Omental fat pad (tissue), 4 donors: ENCODE measurements around the gene LRP2BP. TPM values are rescaled to one million over a fixed set of nuclear protein-coding genes. Genes with fewer than 3 reads are reported as not detected.
"Not testable (repeated sequence)": the region's sequence is repeated elsewhere in the genome, so short reads cannot be mapped to it uniquely, and the experiment has no call there.

Experiments used
- ATAC-seq: fragments of 150-250 bp; one replicate; pipeline ENCODE4 v1.9.1; 2016; ENCODE audit warnings: mild to moderate bottlenecking, moderate library complexity; ENCODE audit not compliant: low FRiP score
- DNase-seq: peaks from one replicate; pipeline ENCODE4 v3.0.0-alpha.2; 2019; ENCODE audit warnings: low spot score
- CTCF ChIP-seq, 3 donors: fragments of 450-650 bp; IDR thresholded peaks; one replicate each; pipeline ENCODE4 v1.5.1; 2016 to 2017; ENCODE audit warnings: antibody characterized with exemption in 3 of 3, mild to moderate bottlenecking in 3 of 3, moderate library complexity in 2 of 3
- total RNA-seq, 4 donors: library from RNA; depleted of rRNA; stranded (reverse); fragments of >200 nt; gene quantifications; one replicate each; pipeline ENCODE4 v1.1.0, GENCODE V29; 2016

Gene LRP2BP
- total RNA-seq, 4 donors from 2014 or later, result 0.56 to 4.0 (median 1.7) TPM

GRCh38 chr4:185341377-185341776, 54.3 kb downstream of the LRP2BP start:
- ATAC-seq, result no peak
- TF ChIP-seq CTCF (IDR thresholded peaks at IDR 0.05), result no peak
- DNase-seq, result no peak

GRCh38 chr4:185339941-185340340, 55.8 kb downstream of the LRP2BP start:
- no peak for TF ChIP-seq CTCF (IDR thresholded peaks at IDR 0.05)
- ATAC-seq, result no peak
- no peak for DNase-seq

GRCh38 chr4:185335579-185335978, 60.1 kb downstream of the LRP2BP start:
- no peak for ATAC-seq
- no peak for TF ChIP-seq CTCF (IDR thresholded peaks at IDR 0.05)
- DNase-seq, result no peak

GRCh38 chr4:185334326-185334725, 61.4 kb downstream of the LRP2BP start:
- TF ChIP-seq CTCF (IDR thresholded peaks at IDR 0.05), result no peak
- ATAC-seq (no peak), DNase-seq (no peak)

- TF ChIP-seq CTCF (IDR thresholded peaks at IDR 0.05), result no peak
- ATAC-seq (no peak), DNase-seq (no peak)
Observed at GRCh38 chr4:185332575-185333464, 62.9 kb downstream of the LRP2BP start.

GRCh38 chr4:185329879-185330510, 65.7 kb downstream of the LRP2BP start:
- not testable (repeated sequence) for ATAC-seq, DNase-seq

GRCh38 chr4:185328586-185328985, 67.1 kb downstream of the LRP2BP start:
- DNase-seq, result no peak
- no peak for TF ChIP-seq CTCF (IDR thresholded peaks at IDR 0.05)
- ATAC-seq, result no peak

- not testable (repeated sequence) for ATAC-seq, DNase-seq
Observed at GRCh38 chr4:185325721-185326120, 70.0 kb downstream of the LRP2BP start.

GRCh38 chr4:185324361-185324760, 71.4 kb downstream of the LRP2BP start:
- DNase-seq, ATAC-seq: not testable (repeated sequence)
